Peyer's patch (tissue), 4 donors: Measurements from ENCODE around the gene FMO4.
"Not testable (repeated sequence)": the region's sequence is repeated elsewhere in the genome, so short reads cannot be mapped to it uniquely, and the experiment has no call there.

ENCODE experiments used
- CTCF ChIP-seq, 6 experiments: fragments of 450-650 bp in 4 of 6; fragments of 200-600 bp in 2 of 6; sonication (generic) in 1 of 6; IDR thresholded peaks; one replicate each; pipeline ENCODE4 v1.5.1; 2017 to 2019; ENCODE audit warnings: antibody characterized with exemption in 6 of 6, mild to moderate bottlenecking in 3 of 6, moderate library complexity in 1 of 6
- POLR2A ChIP-seq, 2 donors: fragments of 450-650 bp; IDR thresholded peaks; one replicate each; pipeline ENCODE4 v1.5.1; 2017; ENCODE audit warnings: antibody characterized with exemption in 2 of 2, mild to moderate bottlenecking in 2 of 2, moderate library complexity in 2 of 2

GRCh38 chr1:171373357-171374122 lies 59.6 kb downstream of the FMO4 start:
- not testable (repeated sequence) for TF ChIP-seq CTCF, POLR2A (IDR thresholded peaks at IDR 0.05)
